Measurements from ENCODE around the gene BMPR2. TPM values are rescaled to one million over a fixed set of nuclear protein-coding genes. Genes with fewer than 3 reads are reported as not detected.
"Not testable (repeated sequence)": the region's sequence is repeated elsewhere in the genome, so short reads cannot be mapped to it uniquely, and the experiment has no call there.

The BMPR2 gene
- total and polyA plus RNA-seq, 2 donors (not counting 1 experiment from before 2014, with no cell fraction given), result 21.6 to 65.8 TPM

DNA sequence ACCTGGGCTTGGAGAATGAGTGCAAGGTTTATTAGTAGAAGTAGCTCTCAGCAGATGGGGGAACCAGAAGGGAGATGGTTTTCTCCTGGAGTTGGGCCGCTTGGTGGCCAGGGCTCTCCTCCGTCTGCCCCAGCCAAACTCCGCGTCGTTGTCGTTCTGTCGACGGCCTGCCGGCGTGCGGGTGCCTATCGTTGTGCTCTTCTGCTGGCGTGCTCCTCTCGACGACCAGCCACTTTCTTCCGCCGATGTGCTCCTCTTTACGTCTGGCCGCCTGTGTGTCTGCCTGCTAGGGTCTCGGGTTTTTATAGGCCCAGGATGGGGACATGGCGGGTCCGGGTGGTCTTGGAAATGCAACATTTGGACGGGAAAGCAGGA is 119.1 kb downstream of the BMPR2 start:
- Histone ChIP-seq H3K4me2 (ENCODE audit: extremely low read depth, insufficient read depth, low read length) (no peak overlapping the region), H3K4me1 (ENCODE audit: control insufficient read depth, extremely low read depth, insufficient read depth, low read length) (peaks cover 3% of the 10 kb centered on the region), H3K4me3 (replicated peaks in 1 of 4; ENCODE audit: control extremely low read depth in 1 of 4, insufficient read depth in 1 of 4, low read depth in 3 of 4, low read length in 4 of 4) (no peak overlapping the region), H3K9me3 (ENCODE audit: control insufficient read depth, insufficient read depth, low read depth, low read length) (no peaks in the 10 kb centered on the region), H3K27me3 (ENCODE audit: control insufficient read depth, insufficient read depth, low read length) (no peaks in the 10 kb centered on the region), H3K36me3 (ENCODE audit: control insufficient read depth, insufficient read depth, low read length) (no peaks in the 10 kb centered on the region), H3K9ac (ENCODE audit: insufficient read depth, low read length) (no peak overlapping the region), H3K27ac (ENCODE audit: insufficient read depth, low read length) (no peak overlapping the region), H2AFZ (ENCODE audit: low read length) (no peak overlapping the region), H3K79me2 (ENCODE audit: control insufficient read depth, insufficient read depth, low read length) (no peaks in the 10 kb centered on the region), H4K20me1 (ENCODE audit: control insufficient read depth, extremely low read depth, insufficient read depth, low read length) (no peaks in the 10 kb centered on the region)
- TF ChIP-seq, protein P1, sequence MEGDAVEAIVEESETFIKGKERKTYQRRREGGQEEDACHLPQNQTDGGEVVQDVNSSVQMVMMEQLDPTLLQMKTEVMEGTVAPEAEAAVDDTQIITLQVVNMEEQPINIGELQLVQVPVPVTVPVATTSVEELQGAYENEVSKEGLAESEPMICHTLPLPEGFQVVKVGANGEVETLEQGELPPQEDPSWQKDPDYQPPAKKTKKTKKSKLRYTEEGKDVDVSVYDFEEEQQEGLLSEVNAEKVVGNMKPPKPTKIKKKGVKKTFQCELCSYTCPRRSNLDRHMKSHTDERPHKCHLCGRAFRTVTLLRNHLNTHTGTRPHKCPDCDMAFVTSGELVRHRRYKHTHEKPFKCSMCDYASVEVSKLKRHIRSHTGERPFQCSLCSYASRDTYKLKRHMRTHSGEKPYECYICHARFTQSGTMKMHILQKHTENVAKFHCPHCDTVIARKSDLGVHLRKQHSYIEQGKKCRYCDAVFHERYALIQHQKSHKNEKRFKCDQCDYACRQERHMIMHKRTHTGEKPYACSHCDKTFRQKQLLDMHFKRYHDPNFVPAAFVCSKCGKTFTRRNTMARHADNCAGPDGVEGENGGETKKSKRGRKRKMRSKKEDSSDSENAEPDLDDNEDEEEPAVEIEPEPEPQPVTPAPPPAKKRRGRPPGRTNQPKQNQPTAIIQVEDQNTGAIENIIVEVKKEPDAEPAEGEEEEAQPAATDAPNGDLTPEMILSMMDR (conservative IDR thresholded peaks at IDR 0.05 in 1 of 2, IDR thresholded peaks at IDR 0.05 in 1 of 2; ENCODE audit: low read depth in 1 of 2, low read length in 2 of 2), result no peak
- TF ChIP-seq EZH2 (IDR thresholded peaks at IDR 0.05; ENCODE audit: low read length, missing control alignments), result no peak
- DNase-seq (ENCODE audit: low read depth in 2 of 2), result no peak

DNA sequence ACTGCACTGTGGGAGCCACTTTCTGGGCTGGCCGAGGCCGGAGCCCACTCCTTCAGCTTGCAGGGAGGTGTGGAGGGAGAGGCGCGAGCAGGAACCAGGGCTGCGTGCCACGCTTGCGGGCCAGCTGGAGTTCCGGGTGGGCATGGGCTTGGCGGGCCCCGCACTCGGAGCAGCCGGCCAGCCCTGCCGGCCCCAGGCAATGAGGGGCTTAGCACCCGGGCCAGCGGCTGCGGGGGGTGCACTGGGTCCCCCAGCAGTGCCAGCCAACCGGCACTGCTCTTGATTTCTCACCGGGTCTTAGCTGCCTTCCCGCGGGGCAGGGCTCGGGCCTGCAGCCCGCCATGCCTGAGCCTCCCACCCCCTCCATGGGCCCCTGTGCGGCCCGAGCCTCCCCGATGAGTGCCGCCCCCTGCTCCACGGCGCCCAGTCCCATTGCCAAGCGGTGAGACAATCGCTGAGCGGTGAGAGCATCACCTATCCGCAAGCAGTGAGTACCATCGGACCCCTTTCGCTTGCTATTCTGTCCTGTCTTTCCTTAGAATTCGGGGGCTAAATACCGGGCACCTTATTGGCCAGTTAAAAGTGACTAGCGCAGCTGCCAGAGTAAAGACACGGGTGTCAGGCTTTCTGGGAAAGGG is 120.8 kb downstream of the BMPR2 start:
- H2AFZ ChIP-seq (ENCODE audit: low read length); H3K4me1 ChIP-seq (ENCODE audit: control insufficient read depth, extremely low read depth, insufficient read depth, low read length); H3K9ac ChIP-seq (ENCODE audit: insufficient read depth, low read length); H3K27me3 ChIP-seq (ENCODE audit: control insufficient read depth, insufficient read depth, low read length); H3K79me2 ChIP-seq (ENCODE audit: control insufficient read depth, insufficient read depth, low read length); H3K9me3 ChIP-seq (ENCODE audit: control insufficient read depth, insufficient read depth, low read depth, low read length); H3K27ac ChIP-seq (ENCODE audit: insufficient read depth, low read length); H4K20me1 ChIP-seq (ENCODE audit: control insufficient read depth, extremely low read depth, insufficient read depth, low read length); H3K4me2 ChIP-seq (ENCODE audit: extremely low read depth, insufficient read depth, low read length); H3K36me3 ChIP-seq (ENCODE audit: control insufficient read depth, insufficient read depth, low read length); H3K4me3 ChIP-seq (replicated peaks in 1 of 4; ENCODE audit: control extremely low read depth in 1 of 4, insufficient read depth in 1 of 4, low read depth in 3 of 4, low read length in 4 of 4); DNase-seq (ENCODE audit: low read depth in 2 of 2): not testable (repeated sequence)

DNA sequence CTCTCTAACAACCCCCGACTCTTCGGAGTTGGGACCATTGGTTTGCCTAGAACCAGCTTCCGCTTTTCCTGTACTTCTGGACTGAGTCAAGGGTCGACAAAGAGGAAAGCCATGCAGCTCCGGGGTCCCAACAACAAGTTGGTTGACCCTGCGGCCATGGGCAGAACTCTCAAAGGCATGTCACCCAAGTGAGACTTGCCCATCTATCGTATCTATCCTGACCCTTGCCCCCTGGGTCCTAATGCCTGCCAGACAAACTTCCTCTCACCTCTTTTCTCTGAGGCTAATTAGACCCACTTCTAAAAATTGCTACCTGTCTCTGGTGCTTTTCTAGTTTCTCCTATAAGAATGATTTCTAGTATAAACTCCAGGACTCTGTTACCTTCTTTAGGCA is 121.3 kb downstream of the BMPR2 start:
- H3K36me3 ChIP-seq (ENCODE audit: control insufficient read depth, insufficient read depth, low read length); H2AFZ ChIP-seq (ENCODE audit: low read length); H3K9ac ChIP-seq (ENCODE audit: insufficient read depth, low read length); H3K4me3 ChIP-seq (replicated peaks in 1 of 4; ENCODE audit: control extremely low read depth in 1 of 4, insufficient read depth in 1 of 4, low read depth in 3 of 4, low read length in 4 of 4); H3K4me1 ChIP-seq (ENCODE audit: control insufficient read depth, extremely low read depth, insufficient read depth, low read length); H4K20me1 ChIP-seq (ENCODE audit: control insufficient read depth, extremely low read depth, insufficient read depth, low read length); H3K4me2 ChIP-seq (ENCODE audit: extremely low read depth, insufficient read depth, low read length); H3K27me3 ChIP-seq (ENCODE audit: control insufficient read depth, insufficient read depth, low read length); H3K9me3 ChIP-seq (ENCODE audit: control insufficient read depth, insufficient read depth, low read depth, low read length); H3K79me2 ChIP-seq (ENCODE audit: control insufficient read depth, insufficient read depth, low read length); DNase-seq (ENCODE audit: low read depth in 2 of 2); H3K27ac ChIP-seq (ENCODE audit: insufficient read depth, low read length): not testable (repeated sequence)

DNA sequence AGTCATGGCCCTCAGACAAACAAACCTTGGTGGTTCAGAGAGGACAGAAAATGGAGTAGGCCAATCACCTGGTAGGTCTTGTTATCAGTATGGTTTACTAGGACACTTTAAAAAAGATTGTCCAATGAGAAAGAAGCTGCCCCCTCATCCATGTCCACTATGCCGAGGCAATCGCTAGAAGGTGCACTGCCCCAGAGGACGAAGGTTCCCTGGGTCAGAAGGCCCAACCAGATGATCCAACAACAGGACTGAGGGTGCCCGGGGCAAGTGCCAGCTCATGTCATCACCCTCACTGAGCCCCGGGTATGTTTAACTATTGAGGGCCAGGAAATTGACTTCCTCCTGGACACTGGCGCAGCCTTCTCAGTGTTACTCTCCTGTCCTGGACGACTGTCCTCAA is 123.7 kb downstream of the BMPR2 start:
- H3K9me3 ChIP-seq (ENCODE audit: control insufficient read depth, insufficient read depth, low read depth, low read length); H3K4me2 ChIP-seq (ENCODE audit: extremely low read depth, insufficient read depth, low read length); H3K4me3 ChIP-seq (replicated peaks in 1 of 4; ENCODE audit: control extremely low read depth in 1 of 4, insufficient read depth in 1 of 4, low read depth in 3 of 4, low read length in 4 of 4); H3K27me3 ChIP-seq (ENCODE audit: control insufficient read depth, insufficient read depth, low read length); H3K4me1 ChIP-seq (ENCODE audit: control insufficient read depth, extremely low read depth, insufficient read depth, low read length); DNase-seq (ENCODE audit: low read depth in 2 of 2); H4K20me1 ChIP-seq (ENCODE audit: control insufficient read depth, extremely low read depth, insufficient read depth, low read length); H3K36me3 ChIP-seq (ENCODE audit: control insufficient read depth, insufficient read depth, low read length); H3K9ac ChIP-seq (ENCODE audit: insufficient read depth, low read length); H3K27ac ChIP-seq (ENCODE audit: insufficient read depth, low read length); H2AFZ ChIP-seq (ENCODE audit: low read length); H3K79me2 ChIP-seq (ENCODE audit: control insufficient read depth, insufficient read depth, low read length): not testable (repeated sequence)

DNA sequence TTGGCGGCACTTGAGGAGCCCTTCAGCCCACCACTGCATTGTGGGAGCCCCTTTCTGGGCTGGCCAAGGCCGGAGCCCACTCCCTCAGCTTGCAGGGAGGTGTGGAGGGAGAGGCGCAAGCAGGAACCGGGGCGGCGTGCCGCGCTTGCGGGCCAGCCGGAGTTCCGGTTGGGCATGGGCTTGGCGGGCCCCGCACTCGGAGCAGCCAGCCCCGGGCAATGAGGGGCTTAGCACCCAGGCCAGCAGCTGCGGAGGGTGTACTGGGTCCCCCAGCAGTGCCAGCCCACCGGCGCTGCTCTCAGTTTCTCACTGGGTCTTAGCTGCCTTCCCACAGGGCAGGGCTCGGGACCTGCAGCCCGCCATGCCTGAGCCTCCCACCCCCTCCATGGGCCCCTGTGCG is 127.1 kb downstream of the BMPR2 start:
- H3K79me2 ChIP-seq (ENCODE audit: control insufficient read depth, insufficient read depth, low read length); H3K27ac ChIP-seq (ENCODE audit: insufficient read depth, low read length); H2AFZ ChIP-seq (ENCODE audit: low read length); H3K9ac ChIP-seq (ENCODE audit: insufficient read depth, low read length); DNase-seq (ENCODE audit: low read depth in 2 of 2); H3K27me3 ChIP-seq (ENCODE audit: control insufficient read depth, insufficient read depth, low read length); H3K4me2 ChIP-seq (ENCODE audit: extremely low read depth, insufficient read depth, low read length); H3K36me3 ChIP-seq (ENCODE audit: control insufficient read depth, insufficient read depth, low read length); H3K4me3 ChIP-seq (replicated peaks in 1 of 4; ENCODE audit: control extremely low read depth in 1 of 4, insufficient read depth in 1 of 4, low read depth in 3 of 4, low read length in 4 of 4); H4K20me1 ChIP-seq (ENCODE audit: control insufficient read depth, extremely low read depth, insufficient read depth, low read length); H3K4me1 ChIP-seq (ENCODE audit: control insufficient read depth, extremely low read depth, insufficient read depth, low read length); H3K9me3 ChIP-seq (ENCODE audit: control insufficient read depth, insufficient read depth, low read depth, low read length): not testable (repeated sequence)
